Measurements from ENCODE around the gene GNG13. TPM values are rescaled to one million over a fixed set of nuclear protein-coding genes. Genes with fewer than 3 reads are reported as not detected.

GNG13 gene
- total RNA-seq, 6 experiments from 2014 or later, result not detected

DNA sequence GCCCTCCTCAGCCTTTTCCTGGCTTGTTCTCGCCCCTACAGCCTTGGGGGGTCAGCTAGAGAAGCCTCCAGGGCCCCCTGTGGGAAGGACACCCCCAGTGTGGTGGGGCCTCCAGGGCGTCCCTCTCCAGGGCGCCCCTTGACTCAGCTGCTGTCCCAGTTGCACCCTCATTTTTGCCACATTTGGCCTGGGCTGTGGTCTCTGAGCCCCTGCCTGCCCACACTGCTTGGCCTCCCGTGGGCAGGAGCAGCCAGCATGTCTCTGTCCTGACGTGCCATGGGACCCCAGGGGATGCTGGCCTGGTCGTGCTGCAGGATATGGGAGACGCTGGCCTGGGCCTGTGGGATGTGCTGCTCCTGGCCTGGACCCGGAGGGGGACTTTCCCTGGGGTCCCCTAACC is 7.1 kb downstream of the GNG13 start:
- Mint-ChIP-seq H3K4me1 (ENCODE audit: low read depth) (no peaks in the 10 kb centered on the region), H3K36me3 (ENCODE audit: low read depth) (peaks cover 10% of the 10 kb centered on the region; the same call in 1 of the 2 replicates), H3K27ac (no peak overlapping the region), H3K9me3 (no peaks in the 10 kb centered on the region), H3K4me3 (no peak overlapping the region), H3K27me3 (ENCODE audit: insufficient read depth) (peaks cover 4% of the 10 kb centered on the region)
- TF ChIP-seq CTCF (IDR thresholded peaks at IDR 0.05), result no peak
- no peak for DNase-seq

- Mint-ChIP-seq H3K9me3 (no peaks in the 10 kb centered on the region), H3K4me1 (ENCODE audit: low read depth) (no peaks in the 10 kb centered on the region), H3K27me3 (ENCODE audit: insufficient read depth) (no peaks in the 10 kb centered on the region), H3K27ac (no peak overlapping the region), H3K4me3 (no peak overlapping the region), H3K36me3 (ENCODE audit: low read depth) (peaks cover 10% of the 10 kb centered on the region; the same call in 1 of the 2 replicates)
- DNase-seq, result no peak
- TF ChIP-seq CTCF (IDR thresholded peaks at IDR 0.05), result no peak
These were observed 8.1 kb downstream of the GNG13 start for GRCh38 chr16:792221-792995.

DNA sequence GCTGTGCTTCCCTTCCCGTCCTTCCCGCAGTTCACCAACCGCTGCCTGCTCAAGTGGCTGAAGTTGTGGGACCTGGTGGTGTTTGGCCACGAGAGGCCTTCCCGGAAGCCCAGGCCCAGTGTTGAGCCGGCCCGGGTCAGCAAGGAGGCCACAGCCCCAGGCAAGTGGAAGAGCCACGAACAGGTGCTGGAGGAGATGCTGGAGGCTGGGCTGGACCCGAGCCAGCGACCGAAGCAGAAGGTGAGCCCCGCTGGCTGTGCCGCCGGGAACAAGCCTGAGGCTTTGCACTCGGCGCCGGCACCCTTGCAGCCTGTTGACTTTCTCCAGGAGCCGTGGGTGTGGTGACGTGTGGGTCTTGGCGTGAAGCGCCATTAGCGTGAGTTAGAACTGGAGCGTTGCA is 9.4 kb downstream of the GNG13 start:
- DNase-seq, result no peak
- no peaks in the 10 kb centered on the region for H3K27me3 Mint-ChIP-seq (ENCODE audit: insufficient read depth)
- H3K36me3 Mint-ChIP-seq (ENCODE audit: low read depth), result peaks cover 10% of the 10 kb centered on the region; the same call in 1 of the 2 replicates
- TF ChIP-seq CTCF (IDR thresholded peaks at IDR 0.05), result no peak
- H3K4me3 Mint-ChIP-seq, result no peak overlapping the region
- H3K4me1 Mint-ChIP-seq (ENCODE audit: low read depth), result no peaks in the 10 kb centered on the region
- no peaks in the 10 kb centered on the region for H3K9me3 Mint-ChIP-seq
- H3K27ac Mint-ChIP-seq, result no peak overlapping the region

DNA sequence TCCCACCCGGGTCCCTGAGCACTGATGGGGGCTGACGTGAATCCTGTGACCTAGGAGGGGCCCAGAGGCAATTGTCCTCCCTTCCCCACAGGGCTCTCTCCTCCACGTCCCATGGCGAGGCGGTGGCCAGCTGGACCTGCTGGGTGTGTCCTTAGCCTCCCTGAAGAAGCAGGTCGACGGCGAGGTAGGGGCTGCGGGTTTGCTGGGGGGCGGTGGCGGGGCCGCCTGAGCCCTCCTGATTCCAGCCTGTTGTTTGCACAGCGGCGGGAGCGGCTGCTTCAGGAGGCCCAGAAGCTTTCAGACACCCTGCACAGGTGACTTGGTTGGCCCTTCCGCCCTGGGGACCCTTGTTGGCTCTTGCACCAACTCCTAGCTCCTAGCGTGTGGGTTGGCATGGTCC is 10.4 kb downstream of the GNG13 start:
- no peak for TF ChIP-seq CTCF (IDR thresholded peaks at IDR 0.05)
- peaks cover 10% of the 10 kb centered on the region; the same call in 1 of the 2 replicates for H3K36me3 Mint-ChIP-seq (ENCODE audit: low read depth)
- no peaks in the 10 kb centered on the region for H3K27me3 Mint-ChIP-seq (ENCODE audit: insufficient read depth)
- no peak for DNase-seq
- peak overlapping the region; percentile 54; the same call in 1 of the 2 replicates for H3K4me3 Mint-ChIP-seq
- no peaks in the 10 kb centered on the region for H3K4me1 Mint-ChIP-seq (ENCODE audit: low read depth)
- H3K27ac Mint-ChIP-seq, result no peak overlapping the region
- H3K9me3 Mint-ChIP-seq, result no peaks in the 10 kb centered on the region

DNA sequence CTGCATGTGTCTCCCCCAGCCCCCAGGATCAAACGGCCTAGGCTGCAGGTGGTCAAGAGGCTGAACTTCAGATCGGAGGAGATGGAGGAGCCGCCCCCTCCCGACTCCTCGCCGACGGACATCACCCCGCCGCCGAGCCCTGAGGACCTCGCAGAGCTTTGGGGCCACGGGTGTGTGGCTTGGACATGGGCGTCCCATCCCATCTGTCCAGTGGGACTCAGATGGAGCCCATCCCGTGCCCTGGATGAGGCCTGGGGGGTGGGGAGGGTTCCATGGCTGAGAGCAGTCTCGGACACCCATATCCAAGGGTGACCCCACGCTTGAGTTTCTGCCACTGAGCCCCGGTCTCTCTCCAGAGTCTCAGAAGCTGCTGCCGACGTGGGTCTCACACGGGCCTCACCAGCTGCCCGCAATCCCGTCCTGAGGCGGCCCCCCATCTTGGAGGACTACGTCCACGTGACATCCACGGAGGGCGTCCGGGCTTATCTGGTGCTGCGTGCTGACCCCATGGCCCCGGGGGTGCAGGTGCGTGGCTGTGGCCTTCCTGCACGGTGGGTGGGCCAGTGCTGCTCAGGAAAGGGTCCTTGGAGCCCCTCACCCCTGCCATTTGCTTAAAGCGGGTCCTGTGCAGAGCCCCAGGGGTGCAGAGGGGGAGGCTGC is 11.2 kb downstream of the GNG13 start:
- H3K36me3 Mint-ChIP-seq (ENCODE audit: low read depth), result peaks cover 10% of the 10 kb centered on the region; the same call in 1 of the 2 replicates

More for the DNA sequence above, 11.2 kb downstream of the GNG13 start:
- no peak for DNase-seq
- Mint-ChIP-seq H3K27me3 (ENCODE audit: insufficient read depth) (no peaks in the 10 kb centered on the region), H3K27ac (no peak overlapping the region), H3K4me3 (peak overlapping the region; percentile 39), H3K4me1 (ENCODE audit: low read depth) (no peaks in the 10 kb centered on the region), H3K9me3 (no peaks in the 10 kb centered on the region)
- no peak for TF ChIP-seq CTCF (IDR thresholded peaks at IDR 0.05)

All from HFFc6 (cell line).